ENCODE data around the gene C10orf53.

Gene C10orf53

DNA sequence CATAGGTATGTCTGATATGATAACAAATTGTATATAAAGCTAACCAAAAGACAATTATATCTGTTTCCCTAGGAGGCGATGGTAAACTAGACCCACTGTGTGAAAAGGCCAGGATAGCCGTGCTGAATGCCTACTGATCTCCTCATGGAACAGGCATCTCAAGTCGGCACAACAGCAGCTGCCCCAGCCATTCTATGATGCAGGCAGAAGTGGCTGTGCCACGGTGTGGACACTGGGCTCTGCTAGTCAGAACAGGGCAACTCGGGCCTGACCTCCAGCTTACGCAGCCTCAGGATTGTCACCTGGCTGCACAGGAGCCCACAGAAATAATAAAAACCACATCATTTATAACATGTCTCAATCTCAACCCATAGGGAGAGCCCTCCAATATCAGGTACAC lies 15.0 kb downstream of the C10orf53 start:
- Histone ChIP-seq H3K27ac (no peak overlapping the region), H3K4me3 (ENCODE audit: low read depth in 1 of 2, low read length in 1 of 2) (no peak overlapping the region), H3K27me3 (peaks cover 81% of the 10 kb centered on the region), H3K36me3 (no peaks in the 10 kb centered on the region), H3K4me1 (ENCODE audit: control insufficient read depth in 1 of 2, insufficient read depth in 1 of 2, low read depth in 1 of 2, low read length in 1 of 2) (no peaks in the 10 kb centered on the region), H3K9me3 (no peaks in the 10 kb centered on the region)
- TF ChIP-seq, protein P1, sequence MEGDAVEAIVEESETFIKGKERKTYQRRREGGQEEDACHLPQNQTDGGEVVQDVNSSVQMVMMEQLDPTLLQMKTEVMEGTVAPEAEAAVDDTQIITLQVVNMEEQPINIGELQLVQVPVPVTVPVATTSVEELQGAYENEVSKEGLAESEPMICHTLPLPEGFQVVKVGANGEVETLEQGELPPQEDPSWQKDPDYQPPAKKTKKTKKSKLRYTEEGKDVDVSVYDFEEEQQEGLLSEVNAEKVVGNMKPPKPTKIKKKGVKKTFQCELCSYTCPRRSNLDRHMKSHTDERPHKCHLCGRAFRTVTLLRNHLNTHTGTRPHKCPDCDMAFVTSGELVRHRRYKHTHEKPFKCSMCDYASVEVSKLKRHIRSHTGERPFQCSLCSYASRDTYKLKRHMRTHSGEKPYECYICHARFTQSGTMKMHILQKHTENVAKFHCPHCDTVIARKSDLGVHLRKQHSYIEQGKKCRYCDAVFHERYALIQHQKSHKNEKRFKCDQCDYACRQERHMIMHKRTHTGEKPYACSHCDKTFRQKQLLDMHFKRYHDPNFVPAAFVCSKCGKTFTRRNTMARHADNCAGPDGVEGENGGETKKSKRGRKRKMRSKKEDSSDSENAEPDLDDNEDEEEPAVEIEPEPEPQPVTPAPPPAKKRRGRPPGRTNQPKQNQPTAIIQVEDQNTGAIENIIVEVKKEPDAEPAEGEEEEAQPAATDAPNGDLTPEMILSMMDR (IDR thresholded peaks at IDR 0.05): no peak

DNA sequence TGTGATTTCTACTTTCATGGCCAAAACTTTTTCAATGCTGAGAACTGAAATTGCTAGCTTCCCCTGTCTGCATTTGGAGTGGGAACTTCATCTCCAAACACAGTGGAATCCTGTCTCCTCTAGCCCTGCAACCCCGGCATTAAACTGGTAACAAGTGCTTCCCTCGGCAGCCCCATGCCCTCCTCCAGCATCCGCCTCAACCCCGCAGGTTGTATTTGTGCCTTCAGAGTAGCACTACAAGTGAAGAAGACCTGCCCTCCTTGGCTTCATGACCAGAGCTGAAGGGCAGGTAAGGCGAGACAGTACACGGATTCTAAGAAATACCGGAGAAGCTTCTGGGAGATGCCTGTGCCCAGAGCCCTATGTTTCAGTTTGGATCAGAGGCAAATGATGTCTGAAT lies 16.9 kb downstream of the C10orf53 start:
- peaks cover 69% of the 10 kb centered on the region for H3K27me3 ChIP-seq
- TF ChIP-seq, protein P1 (IDR thresholded peaks at IDR 0.05): no peak
- H3K27ac ChIP-seq: no peak overlapping the region

DNA sequence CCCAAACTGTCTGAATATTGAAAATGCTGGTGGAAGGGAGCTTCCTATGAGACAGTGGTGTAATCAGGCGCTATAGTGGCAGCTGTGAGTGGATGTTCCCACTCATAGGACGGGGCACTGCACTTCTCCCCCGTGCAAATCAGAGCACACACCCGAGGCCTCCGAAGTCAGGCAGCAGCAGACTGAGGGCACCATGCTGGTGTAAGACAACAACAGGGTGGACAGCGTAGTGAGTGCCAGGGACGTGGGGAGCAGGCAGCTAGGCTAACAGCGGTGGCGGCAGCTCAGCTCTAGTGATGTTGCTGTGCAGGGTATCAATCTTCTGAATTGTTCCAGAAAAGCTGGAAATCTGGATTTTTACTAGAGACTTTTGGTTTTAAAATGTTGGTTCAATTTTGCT lies 19.2 kb downstream of the C10orf53 start:
- TF ChIP-seq, protein P1 (IDR thresholded peaks at IDR 0.05): no peak
- Histone ChIP-seq H3K36me3 (no peaks in the 10 kb centered on the region), H3K4me3 (ENCODE audit: low read depth in 1 of 2, low read length in 1 of 2) (no peak overlapping the region), H3K4me1 (ENCODE audit: control insufficient read depth in 1 of 2, insufficient read depth in 1 of 2, low read depth in 1 of 2, low read length in 1 of 2) (no peaks in the 10 kb centered on the region), H3K27me3 (peaks cover 51% of the 10 kb centered on the region), H3K27ac (no peak overlapping the region), H3K9me3 (no peaks in the 10 kb centered on the region)

More for the DNA sequence above, 16.9 kb downstream of the C10orf53 start:
- Histone ChIP-seq H3K9me3 (no peaks in the 10 kb centered on the region), H3K4me1 (ENCODE audit: control insufficient read depth in 1 of 2, insufficient read depth in 1 of 2, low read depth in 1 of 2, low read length in 1 of 2) (no peaks in the 10 kb centered on the region), H3K4me3 (ENCODE audit: low read depth in 1 of 2, low read length in 1 of 2) (no peak overlapping the region), H3K36me3 (no peaks in the 10 kb centered on the region)

DNA sequence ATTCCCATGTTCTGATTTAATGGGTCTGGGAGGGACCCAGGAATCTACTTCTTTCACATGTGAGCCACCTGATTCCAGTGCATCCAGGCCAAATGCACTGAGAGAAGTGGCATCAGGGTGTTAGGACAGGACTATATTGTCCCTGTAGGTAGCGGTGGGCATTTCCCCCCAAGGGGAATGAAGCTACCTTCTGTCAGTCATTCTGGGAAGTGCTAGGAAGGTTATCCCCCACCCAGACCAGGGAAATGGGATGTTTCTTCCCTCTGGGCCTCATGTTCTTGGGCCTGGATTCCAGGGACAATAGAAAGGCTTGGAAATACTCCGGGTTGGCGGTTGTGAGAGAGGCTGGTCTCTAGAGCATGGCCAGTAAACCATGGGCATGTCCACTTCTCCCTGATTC lies 20.8 kb downstream of the C10orf53 start:
- peaks cover 38% of the 10 kb centered on the region for H3K27me3 ChIP-seq
- no peaks in the 10 kb centered on the region for H3K9me3 ChIP-seq
- H3K36me3 ChIP-seq: no peaks in the 10 kb centered on the region
- H3K27ac ChIP-seq: no peak overlapping the region
- H3K4me3 ChIP-seq (ENCODE audit: low read depth in 1 of 2, low read length in 1 of 2): no peak overlapping the region
- TF ChIP-seq, protein P1 (IDR thresholded peaks at IDR 0.05): no peak
- no peaks in the 10 kb centered on the region for H3K4me1 ChIP-seq (ENCODE audit: control insufficient read depth in 1 of 2, insufficient read depth in 1 of 2, low read depth in 1 of 2, low read length in 1 of 2)

DNA sequence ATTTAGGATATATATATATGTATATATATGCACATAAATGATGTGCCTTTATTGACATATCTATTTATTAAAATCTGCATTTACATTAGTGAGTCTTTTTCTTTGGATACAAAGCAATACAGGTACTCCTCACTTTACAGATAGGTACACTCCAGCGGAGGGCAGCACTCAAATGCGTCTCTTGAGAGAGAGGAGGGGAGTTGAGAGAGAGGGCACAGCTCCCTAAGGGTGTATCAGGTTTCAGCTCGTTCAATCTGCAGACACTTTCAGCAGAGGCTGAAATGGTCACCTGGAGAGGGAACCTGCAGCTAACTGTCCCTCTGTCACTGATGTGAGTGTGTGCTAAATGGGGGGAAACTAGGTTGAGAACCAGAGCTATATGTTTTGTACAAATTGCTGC lies 21.5 kb downstream of the C10orf53 start:
- TF ChIP-seq, protein P1 (IDR thresholded peaks at IDR 0.05): no peak
- no peak overlapping the region for H3K27ac ChIP-seq
- no peaks in the 10 kb centered on the region for H3K4me1 ChIP-seq (ENCODE audit: control insufficient read depth in 1 of 2, insufficient read depth in 1 of 2, low read depth in 1 of 2, low read length in 1 of 2)
- peaks cover 36% of the 10 kb centered on the region for H3K27me3 ChIP-seq
- H3K4me3 ChIP-seq (ENCODE audit: low read depth in 1 of 2, low read length in 1 of 2): no peak overlapping the region
- H3K36me3 ChIP-seq: no peaks in the 10 kb centered on the region
- H3K9me3 ChIP-seq: no peaks in the 10 kb centered on the region

DNA sequence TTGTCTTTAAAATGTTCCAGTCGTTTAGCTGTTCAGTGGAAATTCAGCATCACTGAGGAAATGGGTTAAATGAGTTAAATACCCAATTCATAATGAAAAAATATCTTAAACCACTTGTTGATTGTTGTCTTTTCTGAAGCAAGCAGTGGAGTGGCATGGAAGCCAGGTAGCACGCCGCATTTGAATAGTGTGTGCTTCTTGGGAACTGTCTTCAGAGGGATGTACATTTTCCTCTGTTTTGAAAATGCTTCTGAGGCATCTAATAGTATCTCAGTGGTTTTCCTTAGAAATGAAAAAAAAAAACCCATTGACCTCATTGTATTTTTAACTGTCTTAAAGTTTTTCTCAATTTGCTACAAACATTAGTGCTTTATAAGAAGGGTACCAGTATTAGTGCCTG lies 28.1 kb downstream of the C10orf53 start:
- Histone ChIP-seq H3K27me3 (peaks cover 39% of the 10 kb centered on the region), H3K4me1 (ENCODE audit: control insufficient read depth in 1 of 2, insufficient read depth in 1 of 2, low read depth in 1 of 2, low read length in 1 of 2) (no peaks in the 10 kb centered on the region), H3K9me3 (no peaks in the 10 kb centered on the region), H3K36me3 (no peaks in the 10 kb centered on the region), H3K4me3 (ENCODE audit: low read depth in 1 of 2, low read length in 1 of 2) (no peak overlapping the region), H3K27ac (no peak overlapping the region)
- TF ChIP-seq, protein P1 (IDR thresholded peaks at IDR 0.05): no peak

All from neutrophil (primary cell).